Measurements from ENCODE around the gene PRDM7. TPM values are rescaled to one million over a fixed set of nuclear protein-coding genes. Genes with fewer than 3 reads are reported as not detected.

Gene PRDM7
- total and polyA plus RNA-seq, 3 donors from 2014 or later: 1.8 to 10.2 (median 4.2) TPM

DNA sequence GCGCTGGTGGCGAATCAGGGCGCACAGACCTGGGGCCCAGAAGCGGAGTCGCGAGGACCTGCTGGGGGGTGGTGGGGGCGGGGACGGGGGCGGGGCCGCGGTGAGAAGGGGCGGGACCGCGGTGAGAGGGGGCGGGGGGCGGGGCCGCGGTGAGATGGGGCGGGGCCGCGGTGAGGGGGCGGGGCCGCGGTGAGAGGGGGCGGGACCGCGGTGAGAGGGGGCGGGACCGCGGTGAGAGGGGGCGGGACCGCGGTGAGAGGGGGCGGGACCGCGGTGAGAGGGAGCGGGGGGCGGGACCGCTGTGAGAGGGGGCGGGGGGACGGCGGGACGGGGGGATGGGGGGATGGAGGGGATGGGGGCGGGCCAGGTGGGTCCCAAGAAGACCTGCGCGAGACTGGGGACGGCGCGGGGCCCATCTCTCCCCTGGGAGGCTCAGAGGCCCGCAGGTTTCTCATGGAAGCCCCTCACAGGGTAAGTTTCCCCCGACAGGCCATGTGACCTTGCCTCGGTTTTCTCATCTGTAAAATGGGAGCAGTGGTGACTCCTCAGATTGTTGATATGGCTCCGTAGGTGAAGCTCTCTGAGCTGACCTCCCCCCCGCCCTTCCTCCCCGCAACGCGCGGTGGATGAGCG, 29.3 kb downstream of the PRDM7 start:
- 19 to 24% methylated on average over 14 to 19 of the region's 59 CpGs for WGBS, 2 donors

DNA sequence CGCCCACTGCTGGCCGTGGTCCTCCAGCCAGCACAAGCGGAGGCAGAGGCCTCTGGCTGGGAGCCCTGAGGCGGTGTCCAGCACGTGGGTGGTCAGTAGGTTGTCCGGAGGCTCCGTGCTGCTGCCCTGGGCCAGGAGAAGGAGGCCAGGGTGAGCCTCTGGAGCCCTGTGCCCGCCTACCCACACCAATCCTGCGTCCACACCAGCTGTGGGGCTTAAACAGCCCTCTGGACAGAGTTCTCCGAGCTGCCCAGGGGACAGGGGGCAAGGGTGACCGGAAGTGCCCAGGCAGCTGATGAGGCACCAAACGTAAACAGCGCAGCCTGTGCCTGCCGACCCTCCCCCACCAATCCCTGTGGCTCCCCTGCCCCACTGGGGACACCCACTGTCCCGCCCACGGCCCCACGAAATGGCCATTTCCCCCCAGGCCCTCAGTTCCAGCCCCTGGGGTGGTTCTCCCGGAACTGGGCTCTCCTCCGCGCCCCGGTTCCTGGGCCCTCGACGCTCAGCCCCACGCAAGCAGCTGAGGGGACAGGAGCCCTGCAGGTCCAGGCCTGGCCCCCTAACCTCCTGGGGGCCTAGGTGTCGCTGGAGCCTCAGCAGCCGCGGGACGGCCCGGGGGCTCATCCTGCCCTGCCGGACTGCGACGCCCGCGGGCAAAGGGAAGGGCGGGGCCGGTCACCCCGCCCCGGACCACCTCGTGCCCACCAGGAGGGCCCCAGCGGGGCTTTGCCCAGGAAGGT, 30.0 kb downstream of the PRDM7 start:
- DNase-seq: peak; percentile 95
- H3K27ac ChIP-seq: peak overlapping the region; percentile 87 to 89
- no peaks in the 10 kb centered on the region for H3K27me3 ChIP-seq
- no peaks in the 10 kb centered on the region for H3K9me3 ChIP-seq
- peak overlapping the region; percentile 51 to 65 for H3K4me3 ChIP-seq
- TF ChIP-seq, protein P1, sequence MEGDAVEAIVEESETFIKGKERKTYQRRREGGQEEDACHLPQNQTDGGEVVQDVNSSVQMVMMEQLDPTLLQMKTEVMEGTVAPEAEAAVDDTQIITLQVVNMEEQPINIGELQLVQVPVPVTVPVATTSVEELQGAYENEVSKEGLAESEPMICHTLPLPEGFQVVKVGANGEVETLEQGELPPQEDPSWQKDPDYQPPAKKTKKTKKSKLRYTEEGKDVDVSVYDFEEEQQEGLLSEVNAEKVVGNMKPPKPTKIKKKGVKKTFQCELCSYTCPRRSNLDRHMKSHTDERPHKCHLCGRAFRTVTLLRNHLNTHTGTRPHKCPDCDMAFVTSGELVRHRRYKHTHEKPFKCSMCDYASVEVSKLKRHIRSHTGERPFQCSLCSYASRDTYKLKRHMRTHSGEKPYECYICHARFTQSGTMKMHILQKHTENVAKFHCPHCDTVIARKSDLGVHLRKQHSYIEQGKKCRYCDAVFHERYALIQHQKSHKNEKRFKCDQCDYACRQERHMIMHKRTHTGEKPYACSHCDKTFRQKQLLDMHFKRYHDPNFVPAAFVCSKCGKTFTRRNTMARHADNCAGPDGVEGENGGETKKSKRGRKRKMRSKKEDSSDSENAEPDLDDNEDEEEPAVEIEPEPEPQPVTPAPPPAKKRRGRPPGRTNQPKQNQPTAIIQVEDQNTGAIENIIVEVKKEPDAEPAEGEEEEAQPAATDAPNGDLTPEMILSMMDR (IDR thresholded peaks at IDR 0.05): no peak
- no peak for TF ChIP-seq POLR2A (IDR thresholded peaks at IDR 0.05)
- H3K36me3 ChIP-seq (ENCODE audit: low read depth, missing control alignments): no peaks in the 10 kb centered on the region
- peaks cover 14% of the 10 kb centered on the region for H3K4me1 ChIP-seq
- 0% methylated on average over 9 to 40 of the region's 40 CpGs for WGBS, 2 donors
- intact Hi-C loops (cut with DNase I; ENCODE audit: low total_unique reads): no loop called here

More for the DNA sequence above, 29.3 kb downstream of the PRDM7 start:
- Histone ChIP-seq H3K27me3 (no peaks in the 10 kb centered on the region), H3K4me1 (peaks cover 14% of the 10 kb centered on the region), H3K4me3 (peak overlapping the region; percentile 51 to 65), H3K27ac (peak overlapping the region; percentile 87 to 89), H3K9me3 (no peaks in the 10 kb centered on the region), H3K36me3 (ENCODE audit: low read depth, missing control alignments) (no peaks in the 10 kb centered on the region)
- DNase-seq: no peak
- intact Hi-C loops (cut with DNase I; ENCODE audit: low total_unique reads): no loop called here
- TF ChIP-seq, protein P1 (IDR thresholded peaks at IDR 0.05): no peak
- TF ChIP-seq POLR2A (IDR thresholded peaks at IDR 0.05): no peak

DNA sequence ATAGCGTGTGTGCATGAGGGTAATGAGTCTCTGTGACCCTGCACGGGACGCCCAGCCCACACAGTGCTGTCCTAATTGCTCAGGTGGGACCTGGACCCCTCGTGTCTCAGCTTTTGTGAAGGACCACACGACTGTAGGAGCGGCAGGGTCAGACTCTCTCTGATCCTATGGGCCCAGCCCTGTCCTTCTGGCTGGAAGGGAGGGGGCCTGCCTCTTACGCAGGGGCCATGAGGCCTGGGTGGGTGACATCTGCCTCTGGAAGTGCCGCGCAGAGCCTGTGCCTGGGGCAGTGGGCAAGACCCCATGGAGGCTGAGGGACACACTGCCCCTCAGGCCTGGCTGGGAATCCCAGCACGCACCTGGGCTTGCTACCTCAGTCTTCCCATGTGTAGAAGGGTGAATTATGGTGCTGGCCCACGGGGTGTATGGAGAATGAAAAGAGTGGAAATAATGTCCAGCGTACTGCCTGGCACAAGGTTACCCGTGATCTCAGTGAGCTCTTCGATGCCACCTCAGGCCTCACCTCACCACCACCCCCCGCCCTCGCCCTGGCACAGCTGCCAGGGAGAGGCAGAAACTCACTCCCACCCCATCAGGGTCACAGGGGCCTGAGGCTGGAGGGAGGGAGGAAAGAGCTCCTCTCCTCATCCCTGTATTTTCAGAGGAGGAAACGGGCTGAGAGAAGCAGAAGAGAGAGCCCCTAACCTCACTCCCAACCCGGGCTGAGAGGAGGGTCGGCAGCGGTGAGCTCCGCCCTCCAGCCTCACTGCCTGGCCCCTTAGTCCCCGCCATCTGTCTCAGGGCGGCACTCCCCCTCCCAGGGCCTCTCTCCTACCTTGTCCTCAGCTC, 30.8 kb downstream of the PRDM7 start:
- H3K27me3 ChIP-seq: no peaks in the 10 kb centered on the region
- H3K27ac ChIP-seq: peak overlapping the region; percentile 87 to 89
- H3K36me3 ChIP-seq (ENCODE audit: low read depth, missing control alignments): no peaks in the 10 kb centered on the region
- TF ChIP-seq, protein P1 (IDR thresholded peaks at IDR 0.05): no peak
- no peak for TF ChIP-seq POLR2A (IDR thresholded peaks at IDR 0.05)
- H3K4me3 ChIP-seq: peak overlapping the region; percentile 51 to 65
- no peaks in the 10 kb centered on the region for H3K9me3 ChIP-seq
- DNase-seq: no peak
- intact Hi-C loops (cut with DNase I; ENCODE audit: low total_unique reads): no loop called here
- peaks cover 14% of the 10 kb centered on the region for H3K4me1 ChIP-seq
- 34 to 46% methylated on average over 13 to 23 of the region's 23 CpGs for WGBS, 2 donors

DNA sequence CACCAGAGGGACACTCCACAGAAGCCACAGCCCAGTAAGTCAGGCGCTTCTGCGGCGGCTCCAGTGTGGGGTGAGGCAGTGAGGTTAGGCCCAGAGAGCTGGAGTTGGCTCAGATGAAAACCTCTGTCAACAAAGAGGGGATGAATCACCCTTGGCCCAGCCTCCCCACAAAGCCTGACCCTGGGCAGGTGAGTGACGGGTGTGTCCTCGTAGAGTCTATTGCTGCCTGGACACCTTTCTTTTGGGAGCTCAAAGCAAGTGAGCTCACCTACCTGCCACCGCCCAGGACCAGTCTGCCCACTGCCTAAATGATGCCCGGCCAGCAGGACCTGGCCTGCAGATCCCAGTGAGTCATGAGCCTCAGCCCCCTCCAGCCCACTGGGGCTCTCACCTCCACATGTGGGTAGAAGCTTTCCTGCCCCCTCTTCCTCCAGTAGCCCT, 33.0 kb downstream of the PRDM7 start:
- H3K4me3 ChIP-seq: no peak overlapping the region
- no peaks in the 10 kb centered on the region for H3K9me3 ChIP-seq
- no peak for TF ChIP-seq POLR2A (IDR thresholded peaks at IDR 0.05)
- TF ChIP-seq, protein P1 (IDR thresholded peaks at IDR 0.05): no peak
- no peak overlapping the region for H3K27ac ChIP-seq
- H3K27me3 ChIP-seq: no peaks in the 10 kb centered on the region
- intact Hi-C loops (cut with DNase I; ENCODE audit: low total_unique reads): no loop called here
- 89 to 100% methylated on average over 5 to 7 of the region's 7 CpGs for WGBS, 2 donors
- no peak for DNase-seq
- H3K4me1 ChIP-seq: peaks cover 14% of the 10 kb centered on the region
- no peaks in the 10 kb centered on the region for H3K36me3 ChIP-seq (ENCODE audit: low read depth, missing control alignments)

All from testis (tissue), 3 donors.